HEK293T (cell line): ENCODE measurements around the gene CASZ1.

Source experiments
- CTCF ChIA-PET: fragments of 350-600 bp; formaldehyde crosslinking; extraction: SDS; loops from one replicate; lab custom pipeline; 2021; ENCODE audit warnings: antibody characterized with exemption, inconsistent platforms; lab: Yijun Ruan, JAX
- POLR2A ChIA-PET: fragments of 350-600 bp; formaldehyde crosslinking; extraction: SDS; loops from one replicate; lab custom pipeline; 2020; ENCODE audit warnings: antibody characterized with exemption, inconsistent platforms; lab: Yijun Ruan, JAX
- DNase-seq: peaks from one replicate; pipeline ENCODE4 v3.0.0; 2012; ENCODE audit warnings: mixed read lengths; ENCODE audit errors: extremely low spot score
- ARNT ChIP-seq: fragments of 450-650 bp; IDR thresholded peaks from 2 replicates; pipeline ENCODE4 v1.6.1; 2017; ENCODE audit warnings: mild to moderate bottlenecking
- BHLHE40 ChIP-seq: fragments of 450-650 bp; IDR thresholded peaks from 2 replicates; pipeline ENCODE4 v1.6.1; 2016; ENCODE audit warnings: mild to moderate bottlenecking, moderate library complexity, borderline replicate concordance
- CTBP1 ChIP-seq: fragments of 450-650 bp; IDR thresholded peaks from 2 replicates; pipeline ENCODE4 v1.6.1; 2016; ENCODE audit warnings: borderline replicate concordance
- ELF4 ChIP-seq: fragments of 450-650 bp; IDR thresholded peaks from 2 replicates; pipeline ENCODE4 v1.6.1; 2017; ENCODE audit warnings: antibody characterized with exemption
- FOXA1 ChIP-seq: fragments of 450-650 bp; IDR thresholded peaks from 2 replicates; pipeline ENCODE4 v1.6.1; 2016; ENCODE audit warnings: mild to moderate bottlenecking
- FOXK2 ChIP-seq: fragments of 450-650 bp; IDR thresholded peaks from 2 replicates; pipeline ENCODE4 v1.6.1; 2016; ENCODE audit warnings: mild to moderate bottlenecking
- FOXM1 ChIP-seq: fragments of 450-650 bp; IDR thresholded peaks from 2 replicates; pipeline ENCODE4 v1.6.1; 2017; ENCODE audit warnings: mild to moderate bottlenecking, borderline replicate concordance
- HDGF ChIP-seq: fragments of 450-650 bp; IDR thresholded peaks from 2 replicates; pipeline ENCODE4 v1.6.1; 2017; ENCODE audit warnings: antibody characterized with exemption, borderline replicate concordance
- L3MBTL2 ChIP-seq: fragments of 450-650 bp; conservative IDR thresholded peaks from 2 replicates; pipeline ENCODE4 v1.6.1; 2016; ENCODE audit warnings: mild to moderate bottlenecking
- LEF1 ChIP-seq: fragments of 450-650 bp; IDR thresholded peaks from 2 replicates; pipeline ENCODE4 v1.6.1; 2017; ENCODE audit warnings: mild to moderate bottlenecking, borderline replicate concordance
- NFRKB ChIP-seq: fragments of 450-650 bp; IDR thresholded peaks from 2 replicates; pipeline ENCODE4 v1.6.1; 2016; ENCODE audit warnings: mild to moderate bottlenecking, moderate library complexity
- SP1 ChIP-seq: fragments of 450-650 bp; IDR thresholded peaks from 2 replicates; pipeline ENCODE4 v1.6.1; 2017
- SUZ12 ChIP-seq: fragments of 450-650 bp; IDR thresholded peaks from 2 replicates; pipeline ENCODE4 v1.6.1; 2016; ENCODE audit warnings: mild to moderate bottlenecking
- TARDBP ChIP-seq: fragments of 450-650 bp; IDR thresholded peaks from 2 replicates; pipeline ENCODE4 v1.6.1; 2016
- ZNF384 ChIP-seq: fragments of 450-650 bp; IDR thresholded peaks from 2 replicates; pipeline ENCODE4 v1.6.1; 2016
- TF ChIP-seq, protein P1 (sequence below): fragments of 450-650 bp; IDR thresholded peaks from 2 replicates; pipeline ENCODE4 v1.6.1; 2016

Gene CASZ1

DNA sequence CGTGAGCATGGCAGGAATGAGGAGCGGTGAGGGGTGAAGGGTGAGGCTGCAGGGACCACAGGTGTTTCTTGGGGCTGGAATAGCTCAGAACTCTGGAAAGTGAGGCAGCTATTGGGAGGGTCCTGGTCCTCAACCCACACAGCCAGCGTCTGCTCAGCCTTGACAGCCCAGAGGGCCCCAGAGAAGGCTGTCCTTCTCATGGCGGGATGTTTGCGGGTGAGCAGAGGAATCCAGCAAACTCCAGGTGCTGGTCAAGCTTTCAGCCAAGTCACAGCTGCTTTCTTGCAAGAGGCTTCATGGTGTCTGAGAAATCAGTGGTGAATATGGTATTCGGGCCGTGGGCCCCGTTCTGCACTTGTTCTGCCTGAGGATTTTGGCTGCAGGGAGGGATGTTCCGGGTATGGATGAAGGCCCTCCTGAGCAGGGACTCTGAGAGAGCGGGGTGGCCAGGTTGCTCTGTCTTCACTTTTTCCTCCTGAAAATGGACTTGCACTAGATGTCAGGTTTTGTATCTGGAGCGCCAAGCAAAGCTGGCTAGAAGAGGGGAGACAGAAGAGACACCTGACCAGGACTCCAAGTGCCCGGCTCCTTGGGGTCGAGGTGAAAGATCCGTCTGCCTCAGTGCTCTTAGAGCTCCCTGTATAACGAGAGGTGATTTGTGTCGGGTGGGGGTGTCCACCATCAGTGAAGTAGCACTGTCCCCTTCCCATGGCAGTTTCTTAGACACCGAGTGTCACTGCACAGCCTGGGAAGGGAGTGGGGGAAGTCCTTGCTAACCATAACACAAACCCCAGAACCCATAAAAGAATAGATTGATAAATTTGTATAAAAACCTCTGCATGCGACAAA lies 181.8 kb downstream of the CASZ1 start:
- TF ChIP-seq FOXK2 (no peak), SP1 (no peak), TARDBP (no peak)
- CTCF ChIA-PET: no interaction called here
- DNase-seq: no peak
- POLR2A ChIA-PET: no interaction called here

DNA sequence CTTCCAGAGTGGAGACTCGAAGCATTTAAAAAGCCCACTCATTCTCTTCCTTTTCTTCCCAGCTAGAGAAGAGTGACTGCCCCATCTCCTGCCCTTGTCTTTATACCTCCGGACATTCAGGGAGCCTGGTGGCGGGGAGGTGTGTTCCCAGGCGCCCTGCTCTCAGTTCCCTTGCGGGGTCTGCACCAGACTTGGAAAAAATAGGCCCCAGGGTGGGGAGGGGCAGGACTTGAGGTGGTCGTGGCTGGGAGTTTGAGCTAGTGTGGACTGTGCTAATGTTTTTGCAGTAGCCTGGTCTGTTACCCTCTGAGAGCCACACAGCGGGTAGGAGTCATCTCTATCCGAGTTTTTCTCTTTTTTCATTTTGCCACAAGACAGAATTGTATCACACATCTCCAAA lies 182.6 kb downstream of the CASZ1 start:
- ChIA-PET CTCF (no interaction called here), POLR2A (no interaction called here)
- TF ChIP-seq FOXA1 (no peak), ARNT (no peak), FOXM1 (no peak), HDGF (no peak), BHLHE40 (no peak), ZNF384 (no peak), L3MBTL2 (no peak), CTBP1 (no peak), FOXK2 (no peak), TARDBP (no peak), LEF1 (no peak), ELF4 (no peak), SP1 (no peak), NFRKB (no peak), SUZ12 (no peak)
- TF ChIP-seq, protein P1, sequence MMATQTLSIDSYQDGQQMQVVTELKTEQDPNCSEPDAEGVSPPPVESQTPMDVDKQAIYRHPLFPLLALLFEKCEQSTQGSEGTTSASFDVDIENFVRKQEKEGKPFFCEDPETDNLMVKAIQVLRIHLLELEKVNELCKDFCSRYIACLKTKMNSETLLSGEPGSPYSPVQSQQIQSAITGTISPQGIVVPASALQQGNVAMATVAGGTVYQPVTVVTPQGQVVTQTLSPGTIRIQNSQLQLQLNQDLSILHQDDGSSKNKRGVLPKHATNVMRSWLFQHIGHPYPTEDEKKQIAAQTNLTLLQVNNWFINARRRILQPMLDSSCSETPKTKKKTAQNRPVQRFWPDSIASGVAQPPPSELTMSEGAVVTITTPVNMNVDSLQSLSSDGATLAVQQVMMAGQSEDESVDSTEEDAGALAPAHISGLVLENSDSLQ: no peak
- no peak for DNase-seq

DNA sequence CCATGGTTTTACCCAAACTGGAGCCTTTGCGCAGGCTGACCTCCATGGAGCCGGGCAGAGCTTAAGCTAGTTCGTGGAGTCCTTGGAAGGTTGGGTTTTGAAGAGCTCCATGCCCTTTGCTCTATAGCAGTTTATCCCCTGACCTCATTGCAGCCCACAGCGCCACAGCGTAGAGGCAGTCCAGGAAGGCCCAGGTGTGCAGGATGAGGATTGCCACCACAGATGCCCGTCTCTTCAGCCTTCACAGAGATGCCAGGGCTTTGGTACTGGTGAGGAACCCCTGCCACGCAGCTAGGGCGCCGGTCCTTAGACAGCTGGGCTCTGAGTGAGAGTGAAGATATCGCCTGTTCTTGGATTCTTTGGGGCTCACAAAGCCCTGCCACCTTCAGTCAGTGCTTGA lies 183.1 kb downstream of the CASZ1 start:
- no peak for DNase-seq
- CTCF ChIA-PET: no interaction called here
- POLR2A ChIA-PET: no interaction called here
- TF ChIP-seq, protein P1: no peak
- TF ChIP-seq LEF1: no peak
- TF ChIP-seq FOXK2: no peak
- no peak for TF ChIP-seq BHLHE40
- TF ChIP-seq FOXM1: no peak
- TF ChIP-seq NFRKB: no peak
- TF ChIP-seq ELF4: no peak
- no peak for TF ChIP-seq L3MBTL2

DNA sequence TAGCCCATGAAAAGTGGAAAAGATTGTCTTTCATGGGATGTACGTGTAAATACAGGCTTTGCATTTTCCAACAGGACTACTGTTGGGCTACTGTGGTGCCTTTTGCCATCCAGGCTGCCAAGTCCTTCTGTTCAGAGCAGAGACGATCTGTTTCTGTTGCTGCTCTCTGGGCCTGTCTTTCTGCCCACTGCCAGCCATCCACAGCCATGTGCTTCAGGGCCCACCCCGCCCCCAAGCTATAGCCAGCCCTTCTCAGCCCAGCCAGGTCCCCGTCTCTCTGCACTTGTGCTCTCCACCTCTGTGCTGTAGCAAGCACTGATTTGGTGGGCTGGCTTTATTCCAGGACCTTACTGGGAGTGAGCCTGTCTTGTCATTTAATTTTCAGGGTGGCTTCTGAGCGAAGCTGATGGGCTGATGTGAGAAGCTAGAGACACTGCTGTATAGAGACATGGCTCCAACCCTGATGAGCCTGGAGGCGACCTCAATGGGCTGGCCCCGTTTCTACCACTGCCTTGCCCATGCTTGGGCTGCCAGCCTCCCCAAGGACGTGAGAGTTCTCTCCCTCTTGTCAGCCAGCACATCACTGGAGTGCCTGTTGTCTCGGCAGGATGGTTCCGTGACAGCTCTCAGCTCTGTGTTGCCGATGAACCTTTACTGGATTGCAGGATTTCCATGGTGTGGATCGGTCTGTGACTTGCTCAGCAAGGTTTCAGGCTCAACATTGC lies 183.8 kb downstream of the CASZ1 start:
- DNase-seq: no peak
- ChIA-PET CTCF (no interaction called here), POLR2A (no interaction called here)
- TF ChIP-seq FOXM1 (no peak), BHLHE40 (no peak), HDGF (no peak), ZNF384 (no peak), ARNT (no peak), LEF1 (no peak), ELF4 (no peak), L3MBTL2 (no peak), SUZ12 (no peak), NFRKB (no peak), SP1 (no peak), FOXK2 (no peak), CTBP1 (no peak), FOXA1 (no peak), TARDBP (no peak)
- TF ChIP-seq, protein P1: no peak

DNA sequence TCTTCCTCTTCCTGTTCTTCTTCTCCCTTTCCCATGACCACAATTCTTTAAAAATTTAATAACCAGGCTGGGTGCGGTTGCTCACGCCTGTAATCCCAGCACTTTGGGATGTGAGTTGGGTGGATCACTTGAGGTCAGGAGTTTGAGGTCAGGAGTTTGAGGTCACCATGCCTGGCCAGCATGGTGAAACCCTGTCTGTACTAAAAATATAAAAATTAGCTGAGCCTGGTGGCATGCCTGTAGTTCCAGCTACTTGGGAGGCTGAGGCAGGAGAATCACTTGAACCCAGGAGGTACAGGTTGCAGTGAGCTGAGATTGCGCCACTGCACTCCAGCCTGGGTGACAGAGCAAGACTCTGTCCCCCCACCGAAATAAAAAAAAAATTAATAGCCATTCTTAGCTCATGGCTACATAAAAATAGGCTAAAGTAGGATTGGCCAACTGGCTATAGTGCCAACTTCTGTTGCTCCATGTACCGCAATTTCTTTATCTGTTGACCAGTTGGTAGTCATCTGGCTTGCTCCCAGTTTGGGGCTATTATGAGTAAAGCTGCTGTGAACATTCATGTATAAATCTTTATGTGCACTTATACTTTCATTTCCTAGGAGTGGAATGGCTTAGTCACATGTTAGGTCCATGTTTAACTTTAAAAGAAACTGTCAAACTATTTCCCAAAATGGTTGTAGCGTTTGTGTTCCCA lies 185.4 kb downstream of the CASZ1 start:
- CTCF ChIA-PET: no interaction called here
- no peak for DNase-seq
- no peak for TF ChIP-seq ELF4
- TF ChIP-seq TARDBP: no peak
- TF ChIP-seq ARNT: no peak
- no peak for TF ChIP-seq NFRKB
- TF ChIP-seq ZNF384: no peak
- TF ChIP-seq L3MBTL2: no peak
- TF ChIP-seq LEF1: no peak
- no peak for TF ChIP-seq FOXM1
- no peak for TF ChIP-seq CTBP1
- POLR2A ChIA-PET: no interaction called here

DNA sequence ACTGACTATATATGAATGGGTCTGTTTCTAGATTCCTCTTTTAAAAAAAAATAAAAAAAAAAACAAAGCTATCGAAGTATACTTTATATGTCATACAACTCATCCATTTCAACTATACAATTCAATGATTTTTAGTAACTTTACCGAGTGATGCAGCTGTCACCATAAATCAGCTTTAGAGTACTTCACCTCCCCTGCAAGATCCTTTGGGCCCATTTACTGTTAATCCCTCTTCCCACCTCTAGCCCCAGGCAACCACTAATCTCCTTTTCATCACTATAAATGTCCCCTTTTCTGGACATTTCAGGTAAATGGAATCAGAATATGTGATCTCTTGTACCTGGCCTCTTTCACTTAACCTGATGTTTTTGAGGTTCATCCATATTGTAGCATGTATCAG lies 187.8 kb downstream of the CASZ1 start:
- TF ChIP-seq, protein P1: peak; percentile 86
- no peak for TF ChIP-seq FOXM1
- DNase-seq: no peak
- ChIA-PET CTCF (interaction anchor here (0.7 kb wide), 1 partner anchor 106 kb away, joined by 6 read pairs; no protein-coding TSS in a partner anchor), POLR2A (no interaction called here)
